ENCODE results near the gene CCL5.

DNA sequence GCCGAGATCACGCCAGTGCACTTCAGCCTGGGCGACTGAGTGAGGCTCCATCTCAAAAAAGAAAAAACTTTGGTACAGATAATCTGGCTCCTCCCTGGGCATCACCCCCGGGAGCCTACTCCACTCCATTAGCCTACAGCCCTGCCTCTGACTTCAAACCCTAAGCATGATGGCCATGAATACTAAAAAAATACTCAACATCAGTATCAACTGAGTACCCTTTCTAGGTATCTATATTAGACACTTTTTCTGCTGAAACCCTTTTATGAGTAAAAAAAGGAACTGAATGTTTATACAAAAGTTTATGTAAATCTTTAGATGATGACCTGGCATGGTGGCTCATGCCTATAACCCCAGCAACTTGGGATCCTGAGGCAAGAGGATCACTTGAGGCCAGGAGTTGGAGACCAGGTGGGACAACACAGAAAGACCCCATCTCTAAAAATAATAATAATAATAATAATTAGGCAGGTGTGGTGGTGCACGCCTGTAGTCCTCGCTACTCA is 43.5 kb upstream of the CCL5 start:
- TF ChIP-seq GATA2 (IDR thresholded peaks at IDR 0.05; ENCODE audit: low read depth, low read length) (no peak), GATA3 (IDR thresholded peaks at IDR 0.05; ENCODE audit: low read depth, low read length) (no peak)

All from SH-SY5Y (cell line).